Measurements from ENCODE around the gene HAUS6.

DNA sequence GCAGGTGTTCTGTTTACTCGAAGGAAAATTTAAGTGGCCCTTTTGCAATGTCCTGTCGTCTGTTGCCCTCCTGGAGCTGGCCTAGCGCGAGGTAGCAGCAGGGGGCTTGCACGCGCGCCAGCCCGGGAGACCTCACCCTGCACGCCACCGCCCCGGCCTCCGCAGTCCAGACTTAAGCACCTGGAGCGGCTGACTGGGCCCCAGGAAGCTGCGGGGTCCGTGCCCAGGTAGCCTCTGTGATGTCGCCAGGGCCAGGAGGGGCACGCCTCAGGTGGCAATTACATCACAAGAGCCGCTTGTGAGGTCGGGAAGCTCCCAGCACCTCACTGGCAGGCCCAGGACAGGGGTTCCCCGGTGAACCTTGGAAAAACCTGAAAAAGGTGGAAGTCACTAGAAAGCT is 69.7 kb downstream of the HAUS6 start, which contains the start of gene SAXO1:
- TF ChIP-seq POLR2AphosphoS5 (IDR thresholded peaks at IDR 0.05; ENCODE audit: low read depth, low read length) (no peak), POLR2A (IDR thresholded peaks at IDR 0.05; ENCODE audit: low read depth, low read length) (no peak)

Data from GM12891 (cell line).